KMS-11 (cell line): Measurements from ENCODE around the gene GARIN5B.

Source experiments
- H2AFZ ChIP-seq: fragments of 200-600 bp; sonication (generic); 2 replicates; pipeline ENCODE4 v1.6.1; 2016; ENCODE audit warnings: antibody characterized with exemption, mixed run types, low read depth
- H3K27ac ChIP-seq: fragments of 200-600 bp; sonication (generic); 2 replicates; pipeline ENCODE4 v1.6.1; 2016; ENCODE audit warnings: mild to moderate bottlenecking, mixed run types
- H3K27me3 ChIP-seq: fragments of 200-600 bp; sonication (generic); 2 replicates; pipeline ENCODE4 v1.6.1; 2017; ENCODE audit warnings: mild to moderate bottlenecking, low read depth, mixed run types, moderate library complexity; ENCODE audit not compliant: insufficient read depth
- H3K36me3 ChIP-seq: fragments of 200-600 bp; sonication (generic); 2 replicates; pipeline ENCODE4 v1.6.1; 2017; ENCODE audit warnings: mild to moderate bottlenecking, mixed run types; ENCODE audit not compliant: insufficient read depth
- H3K4me1 ChIP-seq: fragments of 200-600 bp; sonication (generic); 2 replicates; pipeline ENCODE4 v1.6.1; 2016; ENCODE audit warnings: mild to moderate bottlenecking, low read depth, mixed run types; ENCODE audit not compliant: poor library complexity, severe bottlenecking
- H3K4me2 ChIP-seq: fragments of 200-600 bp; sonication (generic); 2 replicates; pipeline ENCODE4 v1.7.0; 2016; ENCODE audit warnings: mild to moderate bottlenecking, mixed run types
- H3K4me3 ChIP-seq: fragments of 200-600 bp; sonication (generic); IDR thresholded peaks from 2 replicates; pipeline ENCODE4 v1.6.1; 2017; ENCODE audit warnings: low read depth, low read length, mixed read lengths; ENCODE audit not compliant: insufficient read depth
- H3K79me2 ChIP-seq: fragments of 200-600 bp; sonication (generic); 2 replicates; pipeline ENCODE4 v1.6.1; 2016; ENCODE audit warnings: low read depth, mixed run types; ENCODE audit not compliant: insufficient read depth
- H3K9ac ChIP-seq: fragments of 200-600 bp; sonication (generic); 2 replicates; pipeline ENCODE4 v1.6.1; 2016; ENCODE audit warnings: mild to moderate bottlenecking, mixed run types
- H4K20me1 ChIP-seq: fragments of 200-600 bp; sonication (generic); 2 replicates; pipeline ENCODE4 v1.6.1; 2016; ENCODE audit warnings: mild to moderate bottlenecking, mixed run types; ENCODE audit not compliant: insufficient read depth
- CTCF ChIP-seq: fragments of 200-600 bp; sonication (generic); conservative IDR thresholded peaks from 2 replicates; pipeline ENCODE4 v1.6.1; 2017; ENCODE audit warnings: low read depth, mild to moderate bottlenecking, antibody characterized with exemption, low read length, moderate library complexity, mixed read lengths

Gene GARIN5B

GRCh38 chr19:55308281-55308680 is 54.8 kb downstream of the GARIN5B start:
- TF ChIP-seq CTCF: no peak

GRCh38 chr19:55306712-55307111 is 56.3 kb downstream of the GARIN5B start:
- no peak overlapping the region for H2AFZ ChIP-seq
- no peaks in the 10 kb centered on the region for H3K79me2 ChIP-seq
- peaks cover 4% of the 10 kb centered on the region for H3K4me1 ChIP-seq
- no peak overlapping the region for H3K4me2 ChIP-seq
- TF ChIP-seq CTCF: no peak
- no peaks in the 10 kb centered on the region for H3K36me3 ChIP-seq
- no peak overlapping the region for H3K27ac ChIP-seq
- no peaks in the 10 kb centered on the region for H4K20me1 ChIP-seq
- H3K4me3 ChIP-seq: no peak overlapping the region
- no peaks in the 10 kb centered on the region for H3K27me3 ChIP-seq
- no peak overlapping the region for H3K9ac ChIP-seq

More at GRCh38 chr19:55308281-55308680, 54.8 kb downstream of the GARIN5B start:
- Histone ChIP-seq H3K4me3 (no peak overlapping the region), H3K9ac (no peak overlapping the region), H3K36me3 (no peaks in the 10 kb centered on the region), H3K4me1 (no peaks in the 10 kb centered on the region), H3K4me2 (no peak overlapping the region), H3K27ac (no peak overlapping the region), H2AFZ (no peak overlapping the region), H3K79me2 (no peaks in the 10 kb centered on the region), H4K20me1 (no peaks in the 10 kb centered on the region), H3K27me3 (no peaks in the 10 kb centered on the region)

DNA sequence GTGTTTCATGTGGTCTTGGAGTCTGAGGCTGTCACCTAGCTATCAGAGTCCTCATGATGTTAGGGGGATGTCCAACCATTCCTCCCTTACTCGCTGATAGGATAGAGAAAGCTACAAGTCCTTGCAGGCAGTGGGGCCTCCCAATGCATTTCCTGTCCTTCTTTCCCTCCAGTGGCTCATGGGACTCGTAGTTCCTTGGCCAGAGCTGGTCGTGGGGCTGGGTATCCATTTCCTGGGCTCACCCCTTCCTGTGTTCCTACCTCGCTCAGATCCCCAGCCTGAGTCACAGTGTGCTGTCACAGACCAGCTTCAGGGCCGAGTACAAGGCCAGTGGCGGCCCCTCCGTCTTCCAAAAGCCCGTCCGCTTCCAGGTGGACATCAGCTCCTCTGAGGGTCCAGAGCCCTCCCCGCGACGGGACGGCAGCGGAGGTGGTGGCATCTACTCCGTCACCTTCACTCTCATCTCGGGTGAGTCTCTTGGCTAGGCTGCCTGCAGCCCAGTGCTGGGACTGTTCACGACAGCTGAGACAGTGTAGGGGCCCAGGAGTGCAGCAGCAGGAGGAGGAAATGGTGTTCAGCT is 57.0 kb downstream of the GARIN5B start:
- Histone ChIP-seq H4K20me1 (no peaks in the 10 kb centered on the region), H3K36me3 (no peaks in the 10 kb centered on the region), H2AFZ (no peak overlapping the region), H3K27me3 (no peaks in the 10 kb centered on the region), H3K4me1 (peaks cover 11% of the 10 kb centered on the region), H3K4me2 (no peak overlapping the region), H3K27ac (no peak overlapping the region), H3K79me2 (no peaks in the 10 kb centered on the region), H3K4me3 (no peak overlapping the region), H3K9ac (no peak overlapping the region)
- TF ChIP-seq CTCF: no peak

- Histone ChIP-seq H3K27ac (no peak overlapping the region), H3K4me1 (peaks cover 11% of the 10 kb centered on the region), H3K4me2 (no peak overlapping the region), H3K36me3 (no peaks in the 10 kb centered on the region), H3K4me3 (no peak overlapping the region), H3K9ac (no peak overlapping the region), H3K79me2 (no peaks in the 10 kb centered on the region), H3K27me3 (no peaks in the 10 kb centered on the region), H4K20me1 (no peaks in the 10 kb centered on the region), H2AFZ (no peak overlapping the region)
- TF ChIP-seq CTCF: no peak
Observed at GRCh38 chr19:55305491-55305890, 57.6 kb downstream of the GARIN5B start.
